Measurements from ENCODE around the gene TMEM82. TPM values are rescaled to one million over a fixed set of nuclear protein-coding genes. Genes with fewer than 3 reads are reported as not detected.

The TMEM82 gene
- total and polyA plus RNA-seq, 2 experiments from 2014 or later = 0.42 TPM; not detected in 1

DNA sequence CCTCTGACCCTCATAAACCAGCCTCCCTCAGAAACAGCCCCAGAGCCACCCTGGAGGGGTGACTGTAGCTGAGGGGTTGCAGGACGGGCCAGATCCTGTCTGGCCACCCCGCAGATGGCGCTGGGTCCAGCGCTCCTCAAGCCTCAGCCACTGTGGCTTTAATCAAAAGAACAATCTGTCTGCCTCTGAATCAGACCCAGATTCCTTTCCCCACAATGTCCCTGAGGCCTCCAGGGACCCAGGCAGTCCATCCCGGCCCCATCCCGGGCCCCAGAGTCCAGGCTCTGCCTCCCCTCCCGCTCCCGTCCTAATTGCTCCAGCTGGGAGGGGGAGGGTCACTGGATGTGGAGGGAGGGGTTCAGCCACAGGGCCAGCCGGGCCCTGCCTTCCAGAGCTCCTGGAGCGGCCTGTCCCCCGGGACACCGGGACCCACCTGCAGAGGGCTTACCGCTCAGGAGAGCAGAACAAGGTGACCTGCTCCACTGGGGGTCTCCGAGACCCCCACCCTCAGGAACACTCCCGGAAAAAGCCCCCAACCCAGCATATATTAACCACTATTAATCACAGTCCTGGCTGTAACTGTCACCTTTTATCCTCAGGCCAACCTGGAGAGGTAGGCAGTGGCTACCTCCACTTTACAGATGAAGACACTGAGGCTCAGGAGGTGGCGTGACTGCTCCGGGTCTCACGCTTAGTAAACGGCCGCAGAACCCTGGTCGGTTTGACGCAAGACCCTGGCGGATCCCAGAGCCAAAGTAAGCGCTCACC lies 15.5 kb downstream of the TMEM82 start:
- Histone ChIP-seq H3K9me2 (ENCODE audit: insufficient read depth) (no peaks in the 10 kb centered on the region), H3K4me3 (peak overlapping the region; percentile 92), H3F3A (replicated peaks; ENCODE audit: low read depth) (peaks cover 38% of the 10 kb centered on the region), H3K4me2 (peak overlapping the region; percentile 88), H3K36me3 (ENCODE audit: insufficient read depth) (no peaks in the 10 kb centered on the region), H3K79me2 (replicated peaks; ENCODE audit: insufficient read depth) (peaks cover 38% of the 10 kb centered on the region), H3K4me1 (ENCODE audit: insufficient read depth) (peaks cover 43% of the 10 kb centered on the region), H3K27ac (ENCODE audit: low read depth) (peak overlapping the region; percentile 88), H4K20me1 (replicated peaks; ENCODE audit: insufficient read depth) (peaks cover 16% of the 10 kb centered on the region), H3K27me3 (ENCODE audit: insufficient read depth) (no peaks in the 10 kb centered on the region), H2AFZ (peak overlapping the region; percentile 56; the same call in 1 of the 2 replicates)
- Mint-ChIP-seq H3K27me3 (ENCODE audit: insufficient read depth, low read depth, poor library complexity) (peaks cover 28% of the 10 kb centered on the region), H3K9me3 (no peaks in the 10 kb centered on the region; the same call in 2 of the 3 replicates), H3K4me1 (peaks cover 48% of the 10 kb centered on the region), H3K27ac (peak overlapping the region; percentile 82; the same call in 1 of the 2 replicates), H3K4me3 (peak overlapping the region; percentile 81), H3K36me3 (ENCODE audit: low read depth) (peaks cover 18% of the 10 kb centered on the region)
- ATAC-seq = peak; percentile 25
- no peak for TF ChIP-seq ZNF114 (CRISPR knock-in tag; IDR thresholded peaks at IDR 0.05)
- no peak for TF ChIP-seq EZH2phosphoT487 (IDR thresholded peaks at IDR 0.05; ENCODE audit: unreplicated experiment)
- TF ChIP-seq, protein P1, sequence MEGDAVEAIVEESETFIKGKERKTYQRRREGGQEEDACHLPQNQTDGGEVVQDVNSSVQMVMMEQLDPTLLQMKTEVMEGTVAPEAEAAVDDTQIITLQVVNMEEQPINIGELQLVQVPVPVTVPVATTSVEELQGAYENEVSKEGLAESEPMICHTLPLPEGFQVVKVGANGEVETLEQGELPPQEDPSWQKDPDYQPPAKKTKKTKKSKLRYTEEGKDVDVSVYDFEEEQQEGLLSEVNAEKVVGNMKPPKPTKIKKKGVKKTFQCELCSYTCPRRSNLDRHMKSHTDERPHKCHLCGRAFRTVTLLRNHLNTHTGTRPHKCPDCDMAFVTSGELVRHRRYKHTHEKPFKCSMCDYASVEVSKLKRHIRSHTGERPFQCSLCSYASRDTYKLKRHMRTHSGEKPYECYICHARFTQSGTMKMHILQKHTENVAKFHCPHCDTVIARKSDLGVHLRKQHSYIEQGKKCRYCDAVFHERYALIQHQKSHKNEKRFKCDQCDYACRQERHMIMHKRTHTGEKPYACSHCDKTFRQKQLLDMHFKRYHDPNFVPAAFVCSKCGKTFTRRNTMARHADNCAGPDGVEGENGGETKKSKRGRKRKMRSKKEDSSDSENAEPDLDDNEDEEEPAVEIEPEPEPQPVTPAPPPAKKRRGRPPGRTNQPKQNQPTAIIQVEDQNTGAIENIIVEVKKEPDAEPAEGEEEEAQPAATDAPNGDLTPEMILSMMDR (conservative IDR thresholded peaks at IDR 0.05; ENCODE audit: low read depth in 2 of 2) = no peak
- TF ChIP-seq, protein P2, sequence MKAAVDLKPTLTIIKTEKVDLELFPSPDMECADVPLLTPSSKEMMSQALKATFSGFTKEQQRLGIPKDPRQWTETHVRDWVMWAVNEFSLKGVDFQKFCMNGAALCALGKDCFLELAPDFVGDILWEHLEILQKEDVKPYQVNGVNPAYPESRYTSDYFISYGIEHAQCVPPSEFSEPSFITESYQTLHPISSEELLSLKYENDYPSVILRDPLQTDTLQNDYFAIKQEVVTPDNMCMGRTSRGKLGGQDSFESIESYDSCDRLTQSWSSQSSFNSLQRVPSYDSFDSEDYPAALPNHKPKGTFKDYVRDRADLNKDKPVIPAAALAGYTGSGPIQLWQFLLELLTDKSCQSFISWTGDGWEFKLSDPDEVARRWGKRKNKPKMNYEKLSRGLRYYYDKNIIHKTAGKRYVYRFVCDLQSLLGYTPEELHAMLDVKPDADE (IDR thresholded peaks at IDR 0.05) = no peak
- TF ChIP-seq EZH2 (IDR thresholded peaks at IDR 0.05; ENCODE audit: low read depth, unreplicated experiment) = no peak
- TF ChIP-seq POLR2AphosphoS5 (IDR thresholded peaks at IDR 0.05; ENCODE audit: low read depth) = no peak
- no peak for TF ChIP-seq ZNF331 (CRISPR knock-in tag; IDR thresholded peaks at IDR 0.05; ENCODE audit: low read depth)
- no peak for TF ChIP-seq STAT1 (IDR thresholded peaks at IDR 0.05; ENCODE audit: unreplicated experiment)
- TF ChIP-seq CREB1 (CRISPR knock-in tag; IDR thresholded peaks at IDR 0.05; ENCODE audit: low read depth) = no peak
- TF ChIP-seq, protein P3, sequence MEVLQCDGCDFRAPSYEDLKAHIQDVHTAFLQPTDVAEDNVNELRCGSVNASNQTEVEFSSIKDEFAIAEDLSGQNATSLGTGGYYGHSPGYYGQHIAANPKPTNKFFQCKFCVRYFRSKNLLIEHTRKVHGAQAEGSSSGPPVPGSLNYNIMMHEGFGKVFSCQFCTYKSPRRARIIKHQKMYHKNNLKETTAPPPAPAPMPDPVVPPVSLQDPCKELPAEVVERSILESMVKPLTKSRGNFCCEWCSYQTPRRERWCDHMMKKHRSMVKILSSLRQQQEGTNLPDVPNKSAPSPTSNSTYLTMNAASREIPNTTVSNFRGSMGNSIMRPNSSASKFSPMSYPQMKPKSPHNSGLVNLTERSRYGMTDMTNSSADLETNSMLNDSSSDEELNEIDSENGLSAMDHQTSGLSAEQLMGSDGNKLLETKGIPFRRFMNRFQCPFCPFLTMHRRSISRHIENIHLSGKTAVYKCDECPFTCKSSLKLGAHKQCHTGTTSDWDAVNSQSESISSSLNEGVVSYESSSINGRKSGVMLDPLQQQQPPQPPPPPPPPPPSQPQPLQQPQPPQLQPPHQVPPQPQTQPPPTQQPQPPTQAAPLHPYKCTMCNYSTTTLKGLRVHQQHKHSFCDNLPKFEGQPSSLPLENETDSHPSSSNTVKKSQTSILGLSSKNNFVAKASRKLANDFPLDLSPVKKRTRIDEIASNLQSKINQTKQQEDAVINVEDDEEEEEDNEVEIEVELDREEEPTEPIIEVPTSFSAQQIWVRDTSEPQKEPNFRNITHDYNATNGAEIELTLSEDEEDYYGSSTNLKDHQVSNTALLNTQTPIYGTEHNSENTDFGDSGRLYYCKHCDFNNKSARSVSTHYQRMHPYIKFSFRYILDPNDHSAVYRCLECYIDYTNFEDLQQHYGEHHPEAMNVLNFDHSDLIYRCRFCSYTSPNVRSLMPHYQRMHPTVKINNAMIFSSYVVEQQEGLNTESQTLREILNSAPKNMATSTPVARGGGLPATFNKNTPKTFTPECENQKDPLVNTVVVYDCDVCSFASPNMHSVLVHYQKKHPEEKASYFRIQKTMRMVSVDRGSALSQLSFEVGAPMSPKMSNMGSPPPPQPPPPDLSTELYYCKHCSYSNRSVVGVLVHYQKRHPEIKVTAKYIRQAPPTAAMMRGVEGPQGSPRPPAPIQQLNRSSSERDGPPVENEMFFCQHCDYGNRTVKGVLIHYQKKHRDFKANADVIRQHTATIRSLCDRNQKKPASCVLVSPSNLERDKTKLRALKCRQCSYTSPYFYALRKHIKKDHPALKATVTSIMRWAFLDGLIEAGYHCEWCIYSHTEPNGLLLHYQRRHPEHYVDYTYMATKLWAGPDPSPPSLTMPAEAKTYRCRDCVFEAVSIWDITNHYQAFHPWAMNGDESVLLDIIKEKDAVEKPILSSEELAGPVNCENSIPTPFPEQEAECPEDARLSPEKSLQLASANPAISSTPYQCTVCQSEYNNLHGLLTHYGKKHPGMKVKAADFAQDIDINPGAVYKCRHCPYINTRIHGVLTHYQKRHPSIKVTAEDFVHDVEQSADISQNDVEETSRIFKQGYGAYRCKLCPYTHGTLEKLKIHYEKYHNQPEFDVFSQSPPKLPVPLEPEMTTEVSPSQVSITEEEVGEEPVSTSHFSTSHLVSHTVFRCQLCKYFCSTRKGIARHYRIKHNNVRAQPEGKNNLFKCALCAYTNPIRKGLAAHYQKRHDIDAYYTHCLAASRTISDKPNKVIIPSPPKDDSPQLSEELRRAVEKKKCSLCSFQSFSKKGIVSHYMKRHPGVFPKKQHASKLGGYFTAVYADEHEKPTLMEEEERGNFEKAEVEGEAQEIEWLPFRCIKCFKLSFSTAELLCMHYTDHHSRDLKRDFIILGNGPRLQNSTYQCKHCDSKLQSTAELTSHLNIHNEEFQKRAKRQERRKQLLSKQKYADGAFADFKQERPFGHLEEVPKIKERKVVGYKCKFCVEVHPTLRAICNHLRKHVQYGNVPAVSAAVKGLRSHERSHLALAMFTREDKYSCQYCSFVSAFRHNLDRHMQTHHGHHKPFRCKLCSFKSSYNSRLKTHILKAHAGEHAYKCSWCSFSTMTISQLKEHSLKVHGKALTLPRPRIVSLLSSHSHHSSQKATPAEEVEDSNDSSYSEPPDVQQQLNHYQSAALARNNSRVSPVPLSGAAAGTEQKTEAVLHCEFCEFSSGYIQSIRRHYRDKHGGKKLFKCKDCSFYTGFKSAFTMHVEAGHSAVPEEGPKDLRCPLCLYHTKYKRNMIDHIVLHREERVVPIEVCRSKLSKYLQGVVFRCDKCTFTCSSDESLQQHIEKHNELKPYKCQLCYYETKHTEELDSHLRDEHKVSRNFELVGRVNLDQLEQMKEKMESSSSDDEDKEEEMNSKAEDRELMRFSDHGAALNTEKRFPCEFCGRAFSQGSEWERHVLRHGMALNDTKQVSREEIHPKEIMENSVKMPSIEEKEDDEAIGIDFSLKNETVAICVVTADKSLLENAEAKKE (CRISPR knock-in tag; IDR thresholded peaks at IDR 0.05) = no peak
- TF ChIP-seq JUNB (IDR thresholded peaks at IDR 0.05; ENCODE audit: unreplicated experiment) = no peak
- DNase-seq (ENCODE audit: low spot score) = peak; percentile 77

Measured in GM23338 (cell line).